ENCODE data around the gene ZNF443.
A peak's percentile ranks its signal among the peaks of the same experiment; 100 is the strongest.
"Not testable (repeated sequence)": the region's sequence is repeated elsewhere in the genome, so short reads cannot be mapped to it uniquely, and the experiment has no call there.

ZNF443 gene

DNA sequence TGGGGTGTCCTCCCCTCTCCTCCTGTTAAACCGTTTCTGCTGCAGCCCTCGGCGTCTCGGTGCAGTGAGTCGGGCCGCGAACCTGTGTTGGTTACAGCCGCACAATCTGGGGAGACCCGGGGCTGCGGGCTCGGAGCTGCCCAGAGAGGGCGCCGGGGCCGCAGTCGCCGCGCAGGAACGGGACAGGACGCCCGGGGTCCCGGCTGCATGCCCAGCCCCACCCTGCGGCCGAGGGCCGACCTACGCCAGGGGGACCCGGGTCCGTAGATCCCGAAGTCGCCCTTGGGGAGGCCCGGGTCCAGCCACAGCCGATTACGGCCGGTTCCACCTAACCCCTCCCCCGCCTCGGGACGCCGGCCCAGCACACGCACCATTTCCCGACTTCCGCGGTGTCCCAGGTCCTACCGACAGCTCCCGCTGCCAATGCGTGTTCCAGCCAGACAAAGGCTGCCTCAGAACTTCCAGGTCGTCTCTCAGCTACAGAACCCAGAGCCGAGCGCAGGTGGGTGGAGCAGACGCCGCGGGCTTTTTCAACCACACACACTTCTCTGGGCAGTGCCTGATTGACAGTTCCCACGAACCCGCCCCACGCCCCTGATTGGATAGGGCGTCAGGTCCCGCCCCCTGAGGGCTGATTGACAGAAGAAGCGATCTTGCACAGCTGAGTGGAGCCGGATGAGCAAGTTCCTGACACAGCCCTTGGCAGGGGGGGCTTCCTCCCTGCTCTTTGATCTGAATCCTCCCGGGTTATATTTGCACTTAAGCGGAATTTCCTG lies at the start of gene ZNF443:
Gene ZNF443 (minus strand): TSS at position 481 of the 776 bp plus-strand sequence. CDS start 107 bp downstream, at position 374.
- DNase-seq: peak; percentile 97 to 98

DNA sequence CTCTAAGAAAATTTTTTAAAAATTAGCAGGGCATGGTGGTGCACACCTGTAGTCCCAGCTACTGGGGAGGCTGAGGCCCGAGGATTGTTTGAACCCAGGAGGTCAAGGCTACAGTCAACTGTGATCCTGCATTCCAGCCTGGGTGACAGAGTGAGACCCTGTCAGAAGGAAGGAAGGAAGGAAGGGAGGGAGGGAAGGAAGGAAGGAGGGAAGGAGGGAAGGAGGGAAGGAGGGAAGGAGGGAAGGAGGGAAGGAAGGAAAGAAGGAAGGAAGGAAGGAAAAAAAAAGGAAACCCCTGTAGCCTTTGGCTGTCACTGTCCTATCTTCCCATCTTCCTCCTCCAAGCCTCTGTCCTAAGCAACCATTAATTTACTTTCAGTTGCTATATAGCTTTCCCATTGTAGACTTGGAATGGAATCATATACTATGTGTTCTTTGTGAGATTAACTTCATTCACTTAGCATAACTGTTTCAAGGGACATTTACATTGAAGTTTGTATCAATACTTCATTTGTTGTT lies 45.5 kb upstream of the ZNF443 start:
- not testable (repeated sequence) for DNase-seq

- no peak for DNase-seq
These were observed 44.8 kb upstream of the ZNF443 start for GRCh38 chr19:12485571-12485970.

- no peak for DNase-seq
These were observed 44.2 kb upstream of the ZNF443 start for GRCh38 chr19:12485052-12485416.

GRCh38 chr19:12484371-12485051 lies 43.7 kb upstream of the ZNF443 start, which contains the start of gene ZNF709:
TSS of gene ZNF709 (minus strand) at chr19:12484816. CDS start at chr19:12484657, 159 bp downstream.
- DNase-seq: peak; percentile 90 to 91

DNA sequence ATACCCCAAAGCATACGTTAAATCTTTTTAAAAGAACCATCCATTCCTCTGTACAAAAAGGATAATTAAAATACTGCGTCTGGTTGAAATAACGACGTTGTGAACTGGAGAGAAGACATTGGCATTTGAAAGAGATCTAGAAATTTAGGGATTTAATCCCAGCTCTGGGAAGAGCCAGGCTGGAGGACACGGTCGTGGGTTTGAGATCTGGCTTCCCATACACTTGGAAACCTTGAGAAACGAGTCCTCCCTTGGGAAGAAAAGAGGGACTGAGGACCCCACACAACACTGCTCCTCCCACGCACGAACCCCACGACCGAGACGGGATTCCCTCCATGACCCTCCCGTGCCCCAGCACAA lies 43.2 kb upstream of the ZNF443 start:
- DNase-seq: no peak

DNA sequence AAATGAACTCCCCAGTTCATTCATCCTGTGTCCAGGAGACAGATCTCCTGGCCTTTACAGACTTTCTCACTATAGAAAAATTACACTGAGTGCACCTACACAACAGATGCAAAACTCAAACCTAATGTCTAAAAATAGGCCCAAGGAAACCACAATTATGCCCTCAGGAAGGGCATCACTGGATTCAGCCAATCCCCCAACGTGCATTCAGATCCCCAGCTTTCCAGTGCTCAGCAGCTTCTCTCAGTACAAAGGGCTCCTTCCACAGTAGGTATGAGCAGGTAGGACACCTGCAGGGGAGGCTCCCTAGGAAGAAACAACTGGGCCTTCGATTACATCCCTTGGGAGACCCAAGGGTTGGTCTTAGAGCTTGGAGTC lies 41.7 kb upstream of the ZNF443 start:
- DNase-seq: no peak

- DNase-seq: no peak
These were observed 41.1 kb upstream of the ZNF443 start for GRCh38 chr19:12481781-12482508.

DNA sequence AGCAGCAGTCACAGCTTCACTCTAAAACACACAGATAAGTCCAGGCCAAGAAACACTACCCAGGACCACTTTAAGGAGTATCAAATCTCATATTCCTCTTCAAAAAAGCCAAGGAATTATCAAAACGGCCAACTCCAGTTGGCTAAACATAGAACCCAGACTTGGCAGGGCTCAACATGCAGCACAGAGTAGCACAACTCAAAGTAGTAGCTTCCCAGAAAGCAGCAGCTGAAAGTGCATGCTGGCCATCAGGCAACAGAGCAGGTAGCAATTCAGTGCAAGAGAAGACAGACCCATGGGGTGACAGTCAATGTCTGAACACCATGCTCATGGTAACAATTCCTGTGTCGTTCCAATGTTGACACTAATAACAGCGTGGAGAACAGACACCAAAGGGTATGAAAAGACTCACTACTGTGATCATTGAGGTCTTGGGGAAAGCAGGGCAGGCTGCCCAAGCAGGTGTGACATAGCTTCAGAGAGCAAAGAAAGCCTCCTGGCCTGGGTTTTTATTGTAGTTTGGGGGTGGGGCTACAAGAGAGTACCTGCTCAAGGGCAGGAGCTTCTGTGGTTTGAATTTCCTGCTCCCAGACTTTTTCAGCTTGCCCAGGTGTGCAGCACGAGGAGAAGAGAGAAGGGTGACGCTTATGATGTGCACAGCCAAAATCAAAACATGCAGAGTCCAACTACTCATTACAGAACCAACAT lies 37.6 kb upstream of the ZNF443 start:
- DNase-seq: no peak

DNA sequence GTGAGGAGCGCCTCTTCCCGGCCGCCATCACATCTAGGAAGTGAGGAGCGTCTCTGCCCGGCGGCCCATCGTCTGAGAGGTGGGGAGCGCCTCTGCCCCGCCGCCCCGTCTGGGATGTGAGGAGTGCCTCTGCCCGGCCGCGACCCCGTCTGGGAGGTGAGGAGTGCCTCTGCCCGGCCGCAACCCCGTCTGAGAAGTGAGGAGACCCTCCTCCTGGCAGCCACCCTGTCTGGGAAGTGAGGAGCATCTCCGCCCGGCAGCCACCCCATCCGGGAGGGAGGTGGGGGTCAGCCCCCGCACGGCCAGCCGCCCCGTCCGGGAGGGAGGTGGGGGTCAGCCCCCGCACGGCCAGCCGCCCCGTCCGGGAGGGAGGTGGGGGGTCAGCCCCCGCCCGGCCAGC lies 26.8 kb upstream of the ZNF443 start:
- DNase-seq: not testable (repeated sequence)

DNA sequence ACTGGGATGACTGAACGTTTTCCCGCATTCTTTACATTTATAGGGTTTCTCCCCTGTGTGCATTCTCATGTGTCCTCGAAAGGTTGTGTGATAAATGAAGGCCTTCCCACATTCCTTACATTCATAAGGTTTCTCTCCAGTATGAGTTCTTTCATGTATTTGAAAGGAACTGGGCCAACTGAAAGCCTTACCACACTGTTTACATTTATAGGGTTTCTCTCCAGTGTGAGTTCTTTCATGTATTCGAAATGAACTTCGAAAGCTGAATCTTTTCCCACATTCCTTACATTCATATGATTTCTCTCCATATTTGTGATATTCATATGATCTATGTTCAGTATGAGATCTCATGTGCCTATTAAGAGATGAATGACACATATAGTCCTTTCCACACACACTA lies 24.4 kb upstream of the ZNF443 start:
- no peak for DNase-seq

DNA sequence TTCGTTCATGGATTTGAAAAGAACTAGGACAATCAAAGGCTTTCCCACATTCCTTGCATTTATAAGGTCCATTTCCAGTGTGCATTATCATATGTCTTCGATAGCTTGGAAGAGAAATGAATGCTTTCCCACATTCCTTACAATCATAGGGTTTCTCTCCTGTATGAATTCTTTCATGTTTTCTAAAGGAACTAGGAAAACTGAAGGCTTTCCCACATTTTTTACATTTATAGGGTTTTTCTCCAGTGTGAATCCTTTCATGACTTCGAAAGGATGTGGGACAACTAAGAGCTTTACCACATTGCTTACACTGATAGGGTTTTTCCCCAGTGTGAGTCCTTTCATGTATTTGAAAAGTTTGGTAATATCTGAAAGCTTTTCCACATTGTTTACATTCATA lies 23.9 kb upstream of the ZNF443 start:
- DNase-seq: no peak

DNA sequence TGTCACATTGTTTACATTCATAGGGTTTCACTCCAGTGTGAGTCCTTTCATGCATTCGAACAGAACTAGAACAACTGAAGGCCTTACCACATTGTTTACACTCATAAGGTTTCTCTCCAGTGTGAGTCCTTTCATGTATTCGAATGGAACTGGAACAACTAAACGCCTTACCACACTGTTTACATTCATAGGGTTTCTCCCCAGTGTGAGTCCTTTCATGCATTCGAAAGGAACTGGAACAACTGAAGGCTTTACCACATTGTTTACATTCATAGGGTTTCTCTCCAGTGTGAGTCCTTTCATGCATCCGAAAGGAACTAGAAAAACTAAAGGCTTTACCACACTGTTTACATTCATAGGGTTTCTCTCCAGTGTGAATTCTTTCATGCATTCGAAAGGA lies 23.3 kb upstream of the ZNF443 start:
- DNase-seq: not testable (repeated sequence)

GRCh38 chr19:12453495-12453894 lies 12.7 kb upstream of the ZNF443 start:
- no peak for DNase-seq

GRCh38 chr19:12450844-12451243 lies 10.0 kb upstream of the ZNF443 start:
- DNase-seq: no peak

GRCh38 chr19:12448808-12449207 lies 8.0 kb upstream of the ZNF443 start:
- DNase-seq: no peak

- peak; percentile 15 to 31 for DNase-seq
These were observed 908 bp downstream of the ZNF443 start for GRCh38 chr19:12439686-12440540.

GRCh38 chr19:12430726-12431299 lies 10.0 kb downstream of the ZNF443 start:
- not testable (repeated sequence) for DNase-seq

GRCh38 chr19:12425888-12426274 lies 14.9 kb downstream of the ZNF443 start:
- DNase-seq: no peak

DNA sequence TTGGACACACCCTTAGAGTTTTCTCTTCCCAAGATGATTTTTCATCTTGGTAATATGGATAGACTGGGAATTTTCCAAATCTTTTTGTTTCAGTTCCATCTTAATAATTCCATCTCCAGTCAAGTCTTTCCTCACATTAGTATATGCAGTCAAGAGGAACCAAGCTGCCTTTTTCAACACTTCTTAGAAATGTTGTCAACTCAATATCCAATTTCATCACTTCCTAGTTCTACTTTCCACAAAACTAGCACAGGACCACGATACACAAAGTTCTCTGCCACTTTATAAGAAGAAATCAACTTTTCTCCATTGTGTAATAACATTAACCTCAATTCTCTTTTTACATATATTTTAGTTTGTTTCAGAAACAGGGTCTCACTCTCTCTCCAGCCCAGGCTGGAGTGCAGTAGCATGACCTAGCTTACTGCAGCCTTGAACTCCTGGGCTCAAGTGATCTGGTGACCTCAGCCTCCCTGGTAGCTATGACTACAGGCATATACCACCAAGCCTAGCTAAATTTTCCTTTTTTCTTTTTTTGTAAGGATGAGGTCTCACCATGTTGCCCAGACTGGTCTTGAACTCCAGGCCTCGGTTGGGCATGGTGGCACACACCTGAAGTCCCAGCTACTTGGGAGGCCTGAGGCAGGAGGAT lies 15.5 kb downstream of the ZNF443 start:
- no peak for DNase-seq

DNA sequence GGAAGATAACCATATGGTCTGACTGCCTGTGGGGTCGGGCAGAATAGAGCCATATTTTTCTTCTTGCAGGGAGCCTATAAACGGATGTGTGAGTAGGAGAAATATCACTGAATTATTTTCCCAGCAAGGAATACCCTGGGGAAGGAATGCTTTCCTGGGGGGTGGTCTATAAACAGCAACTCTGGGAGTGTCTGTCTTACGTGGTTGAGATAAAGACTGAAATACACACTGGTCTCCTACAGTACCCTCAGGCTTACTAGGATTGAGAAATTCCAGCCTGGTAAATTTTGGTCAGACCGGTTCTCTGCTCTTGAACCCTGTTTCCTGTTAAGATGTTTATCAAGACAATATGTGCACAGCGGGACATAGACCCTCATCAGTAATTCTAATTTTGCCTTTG lies 23.5 kb downstream of the ZNF443 start:
- DNase-seq: not testable (repeated sequence)

Measured in CD4-positive, alpha-beta T cell treated with Interleukin-1 beta for 1 hour (primary cell).